ENCODE results near the gene AK4. TPM values are rescaled to one million over a fixed set of nuclear protein-coding genes. Genes with fewer than 3 reads are reported as not detected.

Gene AK4
- total RNA-seq, 4 donors from 2014 or later = 39.9 to 83.2 (median 49.0) TPM

GRCh38 chr1:65149351-65150107 is 1.5 kb downstream of the AK4 start:
- intact Hi-C loops (cut with DNase I; ENCODE audit: low total_unique reads) = no loop called here
- H3K4me3 ChIP-seq (ENCODE audit: low read depth, poor library complexity, severe bottlenecking) = peak overlapping the region; percentile 47
- TF ChIP-seq CTCF (IDR thresholded peaks at IDR 0.05) = no peak
- no peak for TF ChIP-seq POLR2A (IDR thresholded peaks at IDR 0.05)
- WGBS, 2 donors = 20 to 24% methylated on average over 14 of the region's 14 CpGs
- no peak for DNase-seq (ENCODE audit: low spot score in 2 of 2)

- DNase-seq (ENCODE audit: low spot score in 2 of 2) = peak in 1 of 2 donors; percentile 29
- no peak overlapping the region for H3K4me3 ChIP-seq (ENCODE audit: low read depth, poor library complexity, severe bottlenecking)
- TF ChIP-seq CTCF (IDR thresholded peaks at IDR 0.05) = no peak
- intact Hi-C loops (cut with DNase I; ENCODE audit: low total_unique reads) = no loop called here
Observed at GRCh38 chr1:65150108-65150463, 2.1 kb downstream of the AK4 start.

- peak in 1 of 2 donors; percentile 58 for DNase-seq (ENCODE audit: low spot score in 2 of 2)
- WGBS, 2 donors = 86 to 91% methylated on average over 23 of the region's 23 CpGs
- no peak for TF ChIP-seq POLR2A (IDR thresholded peaks at IDR 0.05)
- TF ChIP-seq CTCF (IDR thresholded peaks at IDR 0.05) = no peak
- intact Hi-C loops (cut with DNase I; ENCODE audit: low total_unique reads) = no loop called here
- no peak overlapping the region for H3K4me3 ChIP-seq (ENCODE audit: low read depth, poor library complexity, severe bottlenecking)
Observed at GRCh38 chr1:65150583-65151263, 2.7 kb downstream of the AK4 start.

DNA sequence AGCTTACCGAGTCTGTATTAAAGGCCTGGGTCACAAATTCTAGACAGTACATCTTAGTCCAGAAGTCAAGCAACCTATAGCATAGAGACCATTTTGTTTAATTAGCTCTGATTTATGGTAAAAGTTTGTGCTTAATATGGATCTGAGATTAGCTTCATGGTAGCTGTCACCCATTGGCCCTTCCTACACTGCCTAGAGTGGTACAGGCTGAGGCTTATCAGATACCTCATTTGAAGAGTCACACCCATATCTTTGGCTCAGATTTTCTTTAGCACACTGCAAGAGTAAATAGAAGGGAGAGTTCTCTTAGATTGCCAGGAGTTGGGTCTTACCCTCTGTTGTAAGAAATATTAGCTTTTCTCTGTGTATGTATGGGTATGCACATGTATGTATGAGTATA is 3.6 kb downstream of the AK4 start:
- TF ChIP-seq CTCF (IDR thresholded peaks at IDR 0.05) (no peak), POLR2A (IDR thresholded peaks at IDR 0.05) (no peak)
- 74 to 90% methylated on average over 1 of the region's 1 CpG for WGBS, 2 donors
- intact Hi-C loops (cut with DNase I; ENCODE audit: low total_unique reads) = no loop called here
- DNase-seq (ENCODE audit: low spot score in 2 of 2) = no peak
- no peak overlapping the region for H3K4me3 ChIP-seq (ENCODE audit: low read depth, poor library complexity, severe bottlenecking)

DNA sequence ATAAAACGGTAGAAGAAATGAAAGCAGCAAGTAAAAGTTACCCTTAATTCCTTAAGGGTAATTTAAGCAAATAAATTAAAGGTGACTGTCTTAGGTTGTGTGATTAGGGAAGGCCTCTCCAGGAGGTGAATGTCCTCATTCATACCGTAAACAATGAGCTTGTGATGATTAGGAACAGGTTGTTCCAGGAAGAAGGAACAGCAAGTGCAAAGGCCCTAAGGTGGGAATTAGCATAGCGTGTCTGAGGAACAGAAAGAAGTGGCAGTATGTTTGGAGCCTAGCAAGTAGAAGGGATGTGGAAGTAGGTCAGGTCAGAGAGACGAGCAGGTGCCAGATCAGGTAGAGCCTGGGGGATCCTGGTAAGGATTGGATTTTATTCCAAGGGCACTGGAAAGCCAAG is 5.6 kb downstream of the AK4 start:
- 55 to 77% methylated on average over 4 of the region's 4 CpGs for WGBS, 2 donors
- no peak for TF ChIP-seq POLR2A (IDR thresholded peaks at IDR 0.05)
- no peak for TF ChIP-seq CTCF (IDR thresholded peaks at IDR 0.05)
- DNase-seq (ENCODE audit: low spot score in 2 of 2) = peak in 1 of 2 donors; percentile 48
- intact Hi-C loops (cut with DNase I; ENCODE audit: low total_unique reads) = no loop called here
- H3K4me3 ChIP-seq (ENCODE audit: low read depth, poor library complexity, severe bottlenecking) = no peak overlapping the region

Measured in lower leg skin (tissue), 4 donors.